ENCODE measurements around the gene MSH2.

DNA sequence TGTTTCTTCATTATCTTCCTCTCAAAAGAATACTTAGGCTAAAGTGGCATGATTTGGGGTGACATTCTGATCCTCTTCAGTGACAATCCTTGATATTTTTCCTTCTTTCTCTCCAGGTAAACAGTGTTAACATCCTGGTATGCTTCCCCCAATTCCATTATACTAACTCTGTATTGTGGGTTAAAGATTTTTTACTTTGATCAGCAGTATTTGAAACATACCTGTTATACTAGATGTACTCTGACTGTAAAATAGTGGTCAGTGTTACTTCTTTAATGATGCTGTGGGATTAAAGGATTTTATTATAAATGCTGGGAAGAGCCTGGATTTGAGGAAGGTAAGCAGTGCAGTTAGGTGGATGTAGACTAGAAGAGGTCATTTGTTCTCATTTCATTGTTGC, 48.8 kb downstream of the MSH2 start:
- TF ChIP-seq, protein P1, sequence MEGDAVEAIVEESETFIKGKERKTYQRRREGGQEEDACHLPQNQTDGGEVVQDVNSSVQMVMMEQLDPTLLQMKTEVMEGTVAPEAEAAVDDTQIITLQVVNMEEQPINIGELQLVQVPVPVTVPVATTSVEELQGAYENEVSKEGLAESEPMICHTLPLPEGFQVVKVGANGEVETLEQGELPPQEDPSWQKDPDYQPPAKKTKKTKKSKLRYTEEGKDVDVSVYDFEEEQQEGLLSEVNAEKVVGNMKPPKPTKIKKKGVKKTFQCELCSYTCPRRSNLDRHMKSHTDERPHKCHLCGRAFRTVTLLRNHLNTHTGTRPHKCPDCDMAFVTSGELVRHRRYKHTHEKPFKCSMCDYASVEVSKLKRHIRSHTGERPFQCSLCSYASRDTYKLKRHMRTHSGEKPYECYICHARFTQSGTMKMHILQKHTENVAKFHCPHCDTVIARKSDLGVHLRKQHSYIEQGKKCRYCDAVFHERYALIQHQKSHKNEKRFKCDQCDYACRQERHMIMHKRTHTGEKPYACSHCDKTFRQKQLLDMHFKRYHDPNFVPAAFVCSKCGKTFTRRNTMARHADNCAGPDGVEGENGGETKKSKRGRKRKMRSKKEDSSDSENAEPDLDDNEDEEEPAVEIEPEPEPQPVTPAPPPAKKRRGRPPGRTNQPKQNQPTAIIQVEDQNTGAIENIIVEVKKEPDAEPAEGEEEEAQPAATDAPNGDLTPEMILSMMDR (IDR thresholded peaks at IDR 0.05; ENCODE audit: insufficient read depth, low read depth, low read length) = no peak
- TF ChIP-seq EZH2 (IDR thresholded peaks at IDR 0.05; ENCODE audit: insufficient read depth, low read length) = no peak

All from astrocyte (in vitro differentiated cells and primary cell).